Hepatocyte (in vitro differentiated cells): ENCODE measurements around the gene TIMMDC1. TPM values are rescaled to one million over a fixed set of nuclear protein-coding genes. Genes with fewer than 3 reads are reported as not detected.

ENCODE experiments used
- DNase-seq: peaks from one replicate; pipeline ENCODE4 v3.0.0-alpha.2; 2016; ENCODE audit warnings: low spot score
- H2AFZ ChIP-seq: fragments of 200-600 bp; sonication (generic); 2 replicates; pipeline ENCODE4 v1.6.0; 2016; ENCODE audit warnings: antibody characterized with exemption, mild to moderate bottlenecking
- H3K27ac ChIP-seq: fragments of 200-600 bp; sonication (generic); 2 replicates; pipeline ENCODE4 v1.5.1; 2016; ENCODE audit warnings: mild to moderate bottlenecking
- H3K27me3 ChIP-seq: fragments of 200-600 bp; sonication (generic); 2 replicates; pipeline ENCODE4 v1.6.1; 2016
- H3K36me3 ChIP-seq: fragments of 200-600 bp; sonication (generic); replicated peaks from 2 replicates; pipeline ENCODE4 v1.5.1; 2016; ENCODE audit warnings: low read depth; ENCODE audit not compliant: insufficient read depth
- H3K4me1 ChIP-seq: fragments of 200-600 bp; sonication (generic); 2 replicates; pipeline ENCODE4 v1.5.1; 2016; ENCODE audit warnings: mild to moderate bottlenecking, moderate library complexity; ENCODE audit not compliant: insufficient read depth
- H3K4me2 ChIP-seq: fragments of 200-600 bp; sonication (generic); 2 replicates; pipeline ENCODE4 v1.6.0; 2016
- H3K4me3 ChIP-seq: fragments of 200-600 bp; sonication (generic); 2 replicates; pipeline ENCODE4 v1.5.1; 2016; ENCODE audit warnings: mild to moderate bottlenecking
- H3K79me2 ChIP-seq: fragments of 200-600 bp; sonication (generic); 2 replicates; pipeline ENCODE4 v1.6.0; 2017; ENCODE audit warnings: mild to moderate bottlenecking
- H3K9me2 ChIP-seq: fragments of 200-600 bp; sonication (generic); replicated peaks from 2 replicates; pipeline ENCODE4 v1.6.0; 2017; ENCODE audit warnings: mild to moderate bottlenecking; ENCODE audit not compliant: insufficient read depth
- H3K9me3 ChIP-seq: fragments of 200-600 bp; sonication (generic); 2 replicates; pipeline ENCODE4 v1.5.1; 2016; ENCODE audit warnings: low read depth, mild to moderate bottlenecking
- H4K20me1 ChIP-seq: fragments of 200-600 bp; sonication (generic); 2 replicates; pipeline ENCODE4 v1.6.0; 2016; ENCODE audit warnings: mild to moderate bottlenecking; ENCODE audit not compliant: insufficient read depth, poor library complexity, severe bottlenecking
- CTCF ChIP-seq: fragments of 200-600 bp; sonication (generic); IDR thresholded peaks from 2 replicates; pipeline ENCODE4 v1.5.1; 2016; ENCODE audit warnings: antibody characterized with exemption, mild to moderate bottlenecking; ENCODE audit not compliant: poor library complexity
- EZH2 ChIP-seq: fragments of 200-600 bp; sonication (generic); IDR thresholded peaks from 2 replicates; pipeline ENCODE4 v1.6.1; 2016; ENCODE audit warnings: antibody characterized with exemption, mild to moderate bottlenecking, borderline replicate concordance
- EZH2phosphoT487 ChIP-seq: fragments of 200-600 bp; sonication (generic); IDR thresholded peaks from one replicate; pipeline ENCODE4 v1.6.1; 2018; ENCODE audit warnings: antibody characterized with exemption, mild to moderate bottlenecking, low read depth, moderate library complexity; ENCODE audit not compliant: unreplicated experiment, severe bottlenecking
- WGBS: methylation state at CpG from one replicate; pipeline ENCODE4 v1.1.6; 2016; ENCODE audit warnings: low lambda C conversion rate; ENCODE audit errors: missing lambda C conversion rate; 5-methylcytosine and 5-hydroxymethylcytosine counted together
- polyA plus RNA-seq: library from polyadenylated mRNA; unstranded; fragments of >200 nt; fragmentation: Nextera tagmentation; extraction: Ambion mirVana; gene quantifications from 2 replicates; pipeline ENCODE4 v1.2.1, GENCODE V29; 2016
- total RNA-seq: library from RNA; depleted of rRNA; stranded (reverse); fragments of >200 nt; gene quantifications from 2 replicates; pipeline ENCODE4 v1.2.3, GENCODE V29; 2014

Gene TIMMDC1
- total and polyA plus RNA-seq, 2 experiments from 2014 or later, result 47.8 to 140 TPM

GRCh38 chr3:119570229-119570628 lies 71.9 kb downstream of the TIMMDC1 start:
- Histone ChIP-seq H3K79me2 (no peaks in the 10 kb centered on the region), H3K4me1 (no peaks in the 10 kb centered on the region), H3K27me3 (no peaks in the 10 kb centered on the region), H3K9me2 (no peaks in the 10 kb centered on the region), H4K20me1 (no peaks in the 10 kb centered on the region), H2AFZ (no peak overlapping the region), H3K4me3 (no peak overlapping the region), H3K27ac (no peak overlapping the region), H3K36me3 (no peaks in the 10 kb centered on the region), H3K9me3 (no peaks in the 10 kb centered on the region), H3K4me2 (no peak overlapping the region)
- no peak for TF ChIP-seq EZH2
- no peak for TF ChIP-seq CTCF
- TF ChIP-seq EZH2phosphoT487, result no peak
- whole genome bisulfite sequencing, result 93% methylated on average over 5 of the region's 5 CpGs
- DNase-seq, result no peak

- Histone ChIP-seq H3K9me3 (no peaks in the 10 kb centered on the region), H4K20me1 (no peaks in the 10 kb centered on the region), H3K27ac (no peak overlapping the region), H3K4me1 (no peaks in the 10 kb centered on the region), H2AFZ (no peak overlapping the region), H3K79me2 (no peaks in the 10 kb centered on the region), H3K9me2 (no peaks in the 10 kb centered on the region), H3K4me2 (no peak overlapping the region), H3K36me3 (no peaks in the 10 kb centered on the region), H3K4me3 (no peak overlapping the region), H3K27me3 (no peaks in the 10 kb centered on the region)
- WGBS, result 91% methylated on average over 1 of the region's 1 CpG
- TF ChIP-seq EZH2phosphoT487 (no peak), CTCF (no peak), EZH2 (no peak)
- no peak for DNase-seq
Measured at GRCh38 chr3:119571230-119571629, 72.9 kb downstream of the TIMMDC1 start.

- H3K4me3 ChIP-seq, result no peak overlapping the region
- TF ChIP-seq EZH2phosphoT487 (no peak), EZH2 (no peak), CTCF (no peak)
- H2AFZ ChIP-seq, result no peak overlapping the region
- H3K79me2 ChIP-seq, result no peaks in the 10 kb centered on the region
- H3K27me3 ChIP-seq, result no peaks in the 10 kb centered on the region
- no peak overlapping the region for H3K27ac ChIP-seq
- no peaks in the 10 kb centered on the region for H3K36me3 ChIP-seq
- DNase-seq, result no peak
- H3K4me2 ChIP-seq, result no peak overlapping the region
- 51% methylated on average over 5 of the region's 5 CpGs for WGBS
- no peaks in the 10 kb centered on the region for H3K4me1 ChIP-seq
- H3K9me2 ChIP-seq, result no peaks in the 10 kb centered on the region
- no peaks in the 10 kb centered on the region for H4K20me1 ChIP-seq
- no peaks in the 10 kb centered on the region for H3K9me3 ChIP-seq
Measured at GRCh38 chr3:119571688-119572087, 73.3 kb downstream of the TIMMDC1 start.

Other genes with a start within 250 kb of the TIMMDC1 start
- gene ARHGAP31, start 204.2 kb upstream of the TIMMDC1 start, total RNA-seq, result 6.4 and 7.3 TPM in 2 replicates
- 2.9 and 3.2 TPM in 2 replicates for gene ARHGAP31, start 204.2 kb upstream of the TIMMDC1 start, polyA plus RNA-seq
- 56.1 and 77.0 TPM in 2 replicates for gene TMEM39A, start 34.9 kb upstream of the TIMMDC1 start, total RNA-seq
- 39.0 and 46.2 TPM in 2 replicates for gene TMEM39A, start 34.9 kb upstream of the TIMMDC1 start, polyA plus RNA-seq
- 13.6 and 14.5 TPM in 2 replicates for gene POGLUT1, start 29.6 kb upstream of the TIMMDC1 start, total RNA-seq
- gene POGLUT1, start 29.6 kb upstream of the TIMMDC1 start, polyA plus RNA-seq, result 15.4 and 16.3 TPM in 2 replicates
- gene CD80, start 61.1 kb downstream of the TIMMDC1 start, total RNA-seq, result 0.07 and 0.24 TPM in 2 replicates
- not detected in 2 replicates for gene CD80, start 61.1 kb downstream of the TIMMDC1 start, polyA plus RNA-seq
- 1.7 and 1.8 TPM in 2 replicates for gene ADPRH, start 80.9 kb downstream of the TIMMDC1 start, total RNA-seq
- gene ADPRH, start 80.9 kb downstream of the TIMMDC1 start, polyA plus RNA-seq, result 0.56 and 1.5 TPM in 2 replicates
- 2.6 TPM in 2 replicates for gene PLA1A, start 99.3 kb downstream of the TIMMDC1 start, total RNA-seq
- gene PLA1A, start 99.3 kb downstream of the TIMMDC1 start, polyA plus RNA-seq, result 2.9 and 3.3 TPM in 2 replicates
- 2.7 and 3.9 TPM in 2 replicates for gene POPDC2, start 162.0 kb downstream of the TIMMDC1 start, total RNA-seq
- 1.2 and 1.6 TPM in 2 replicates for gene POPDC2, start 162.0 kb downstream of the TIMMDC1 start, polyA plus RNA-seq
- gene COX17, start 178.9 kb downstream of the TIMMDC1 start, total RNA-seq, result 27.0 and 28.3 TPM in 2 replicates
- gene COX17, start 178.9 kb downstream of the TIMMDC1 start, polyA plus RNA-seq, result 80.7 and 87.2 TPM in 2 replicates
- 1.4 and 2.3 TPM in 2 replicates for gene CFAP91, start 204.5 kb downstream of the TIMMDC1 start, total RNA-seq
- 0.77 TPM in 1 of 2 replicates, not detected in the other for gene CFAP91, start 204.5 kb downstream of the TIMMDC1 start, polyA plus RNA-seq